OCI-LY1 (cell line): ENCODE data around the gene TPST2.

Experiments
- H2AFZ ChIP-seq: fragments of 200-600 bp; sonication (generic), shearing (Covaris generic); 2 replicates; pipeline ENCODE4 v1.6.0; 2014; ENCODE audit warnings: antibody characterized with exemption, mild to moderate bottlenecking, low read length
- H3F3A ChIP-seq: fragments of 200-600 bp; sonication (generic), shearing (Covaris generic); 2 replicates; pipeline ENCODE4 v1.6.0; 2014; ENCODE audit warnings: mild to moderate bottlenecking, antibody characterized with exemption, low read length, moderate library complexity; ENCODE audit not compliant: insufficient read depth
- H3K27ac ChIP-seq: fragments of 200-600 bp; sonication (generic); 2 replicates; pipeline ENCODE4 v1.5.1; 2014; ENCODE audit warnings: low read length, mixed run types, mild to moderate bottlenecking, low read depth; ENCODE audit not compliant: poor library complexity, severe bottlenecking
- H3K27me3 ChIP-seq: fragments of 200-600 bp; sonication (generic); 2 replicates; pipeline ENCODE4 v1.6.0; 2014; ENCODE audit warnings: antibody characterized with exemption, mild to moderate bottlenecking, low read length, moderate library complexity; ENCODE audit not compliant: insufficient read depth
- H3K36me3 ChIP-seq: fragments of 200-600 bp; sonication (generic); 2 replicates; pipeline ENCODE4 v1.6.1; 2014; ENCODE audit warnings: mild to moderate bottlenecking, antibody characterized with exemption, low read length, moderate library complexity, mixed read lengths; ENCODE audit not compliant: insufficient read depth
- H3K4me1 ChIP-seq: fragments of 200-600 bp; sonication (generic); 2 replicates; pipeline ENCODE4 v1.5.1; 2014; ENCODE audit warnings: mild to moderate bottlenecking, low read length, moderate library complexity; ENCODE audit not compliant: insufficient read depth, severe bottlenecking
- H3K4me2 ChIP-seq: fragments of 200-600 bp; sonication (generic), shearing (Covaris generic); 2 replicates; pipeline ENCODE4 v1.6.1; 2014; ENCODE audit warnings: low read length
- H3K4me3 ChIP-seq: fragments of 200-600 bp; sonication (generic); 2 replicates; pipeline ENCODE4 v1.5.1; 2014; ENCODE audit warnings: low read length, low read depth, mild to moderate bottlenecking, mixed read lengths; ENCODE audit not compliant: poor library complexity, severe bottlenecking
- H3K79me2 ChIP-seq: fragments of 200-600 bp; shearing (Covaris generic); 2 replicates; pipeline ENCODE4 v1.6.1; 2016; ENCODE audit warnings: mixed run types, low read length, mixed read lengths; ENCODE audit not compliant: insufficient read depth
- H3K9ac ChIP-seq: fragments of 200-600 bp; sonication (generic), shearing (Covaris generic); 2 replicates; pipeline ENCODE4 v1.6.1; 2014; ENCODE audit warnings: mild to moderate bottlenecking, low read length, mixed read lengths
- H3K9me2 ChIP-seq: fragments of 200-600 bp; sonication (generic), shearing (Covaris generic); 2 replicates; pipeline ENCODE4 v1.6.1; 2014; ENCODE audit warnings: low read depth, mild to moderate bottlenecking, low read length, mixed read lengths
- H3K9me3 ChIP-seq: fragments of 200-600 bp; shearing (Covaris generic); 2 replicates; pipeline ENCODE4 v1.6.1; 2014; ENCODE audit warnings: low read length, mixed read lengths
- H4K20me1 ChIP-seq: fragments of 200-600 bp; sonication (generic), shearing (Covaris generic); 2 replicates; pipeline ENCODE4 v1.6.0; 2016; ENCODE audit warnings: mild to moderate bottlenecking, low read length; ENCODE audit not compliant: insufficient read depth
- CTCF ChIP-seq: fragments of 200-600 bp; sonication (generic), shearing (Covaris generic); IDR thresholded peaks from 2 replicates; pipeline ENCODE4 v1.5.1; 2017; ENCODE audit warnings: mild to moderate bottlenecking, antibody characterized with exemption, low read length, moderate library complexity, mixed read lengths
- EZH2 ChIP-seq: fragments of 200-600 bp; sonication (generic), shearing (Covaris generic); IDR thresholded peaks from 2 replicates; pipeline ENCODE4 v1.8.0; 2017; ENCODE audit warnings: borderline replicate concordance, mixed run types, mild to moderate bottlenecking, antibody characterized with exemption, low read length, moderate library complexity, mixed read lengths

The TPST2 gene

GRCh38 chr22:26524870-26525269, 65.1 kb downstream of the TPST2 start:
- Histone ChIP-seq H3K4me1 (peaks cover 25% of the 10 kb centered on the region), H3K27ac (peak overlapping the region; percentile 85), H2AFZ (no peak overlapping the region), H3K9me2 (no peaks in the 10 kb centered on the region), H4K20me1 (no peaks in the 10 kb centered on the region), H3K4me2 (no peak overlapping the region; the same call in 1 of the 2 replicates), H3K27me3 (no peaks in the 10 kb centered on the region), H3K79me2 (no peaks in the 10 kb centered on the region), H3K9ac (no peak overlapping the region; the same call in 1 of the 2 replicates), H3K36me3 (peaks cover 63% of the 10 kb centered on the region), H3K4me3 (no peak overlapping the region), H3F3A (no peaks in the 10 kb centered on the region), H3K9me3 (no peaks in the 10 kb centered on the region)
- TF ChIP-seq CTCF (no peak), EZH2 (no peak)

- H3K9ac ChIP-seq: no peak overlapping the region
- H3K27me3 ChIP-seq: no peaks in the 10 kb centered on the region
- H3F3A ChIP-seq: no peaks in the 10 kb centered on the region
- H3K27ac ChIP-seq: no peak overlapping the region
- H3K4me3 ChIP-seq: no peak overlapping the region
- TF ChIP-seq EZH2: no peak
- TF ChIP-seq CTCF: no peak
- H3K36me3 ChIP-seq: peaks cover 47% of the 10 kb centered on the region
- no peaks in the 10 kb centered on the region for H3K9me2 ChIP-seq
- H4K20me1 ChIP-seq: no peaks in the 10 kb centered on the region
- peaks cover 17% of the 10 kb centered on the region for H3K4me1 ChIP-seq
- H3K4me2 ChIP-seq: no peak overlapping the region
- no peaks in the 10 kb centered on the region for H3K9me3 ChIP-seq
- no peaks in the 10 kb centered on the region for H3K79me2 ChIP-seq
- no peak overlapping the region for H2AFZ ChIP-seq
Measured at GRCh38 chr22:26522592-26522991, 67.3 kb downstream of the TPST2 start.

- H3K4me3 ChIP-seq: no peak overlapping the region
- H4K20me1 ChIP-seq: no peaks in the 10 kb centered on the region
- no peaks in the 10 kb centered on the region for H3K9me2 ChIP-seq
- TF ChIP-seq EZH2 (no peak), CTCF (no peak)
- no peak overlapping the region for H3K27ac ChIP-seq
- H2AFZ ChIP-seq: no peak overlapping the region
- no peak overlapping the region for H3K4me2 ChIP-seq
- no peaks in the 10 kb centered on the region for H3K79me2 ChIP-seq
- H3K27me3 ChIP-seq: no peaks in the 10 kb centered on the region
- no peaks in the 10 kb centered on the region for H3K9me3 ChIP-seq
- peaks cover 12% of the 10 kb centered on the region for H3K4me1 ChIP-seq
- no peaks in the 10 kb centered on the region for H3F3A ChIP-seq
- H3K9ac ChIP-seq: no peak overlapping the region
- peaks cover 41% of the 10 kb centered on the region for H3K36me3 ChIP-seq
Measured at GRCh38 chr22:26522012-26522411, 67.9 kb downstream of the TPST2 start.
